Endothelial cell of umbilical vein (primary cell): ENCODE data around the gene KLC1. TPM values are rescaled to one million over a fixed set of nuclear protein-coding genes. Genes with fewer than 3 reads are reported as not detected.

Experiments
- BruUV-seq: library from RNA; stranded (reverse); fragments of 400-500 nt; replicated peaks from 2 replicates; lab custom pipeline; 2021; lab: Mats Ljungman, UMichigan
- CTCF ChIA-PET: fragments of 300-600, 350-600 bp; sonication (Branson Sonifier 250); formaldehyde crosslinking; loops from one replicate; lab custom pipeline; 2021; ENCODE audit warnings: antibody characterized with exemption, inconsistent platforms; lab: Charles Lee
- POLR2A ChIA-PET: fragments of 300-600, 350-600 bp; sonication (Branson Sonifier 250); formaldehyde crosslinking; loops from one replicate; lab custom pipeline; 2021; ENCODE audit warnings: antibody characterized with exemption, inconsistent platforms; lab: Charles Lee
- DNase-seq: peaks from one replicate; pipeline ENCODE4 v3.0.0-alpha.2; 2011; ENCODE audit warnings: low read depth, low spot score
- FAIRE-seq: peaks from 2 replicates; lab custom pipeline; 2011; peaks lifted over from hg19 to GRCh38; lab: Jason Lieb, UNC
- H2AFZ ChIP-seq: 2 replicates; pipeline ENCODE4 v1.6.0; 2012; ENCODE audit warnings: low read depth, low read length, control low read depth, inconsistent platforms
- H3K27ac ChIP-seq: 2 replicates; pipeline ENCODE4 v1.5.1; 2011; ENCODE audit warnings: low read depth, mild to moderate bottlenecking, control low read depth, low read length, moderate library complexity; ENCODE audit not compliant: insufficient read depth
- H3K27me3 ChIP-seq, 2 experiments: 2 replicates each; pipeline versions ENCODE4 v1.6.0 to v1.6.1; 2011; ENCODE audit warnings: low read length in 2 of 2, mixed read lengths in 1 of 2; ENCODE audit not compliant: control insufficient read depth in 2 of 2, insufficient read depth in 2 of 2
- H3K36me3 ChIP-seq, 2 experiments: 2 replicates in 1 of 2; 3 replicates in 1 of 2; pipeline ENCODE4 v1.5.1; 2011; ENCODE audit warnings: low read length in 2 of 2, mild to moderate bottlenecking in 1 of 2, moderate library complexity in 1 of 2; ENCODE audit not compliant: control insufficient read depth in 2 of 2, insufficient read depth in 2 of 2; ENCODE audit errors: extremely low read depth in 1 of 2
- H3K4me1 ChIP-seq: 3 replicates; pipeline ENCODE4 v1.5.1; 2011; ENCODE audit warnings: mild to moderate bottlenecking, low read length; ENCODE audit not compliant: control insufficient read depth, insufficient read depth; ENCODE audit errors: extremely low read depth
- H3K4me2 ChIP-seq: 2 replicates; pipeline ENCODE4 v1.6.1; 2011; ENCODE audit warnings: low read length, control low read depth, mixed read lengths; ENCODE audit not compliant: insufficient read depth
- H3K4me3 ChIP-seq, 3 experiments: fragments of 200-600 bp in 1 of 3; sonication (generic), shearing (Covaris generic) in 1 of 3; replicated peaks in 1 of 3; 2 replicates each; pipeline ENCODE4 v1.5.1; 2011 to 2016; ENCODE audit warnings: control low read depth in 3 of 3, low read length in 3 of 3, mild to moderate bottlenecking in 2 of 3, inconsistent platforms in 1 of 3, low read depth in 1 of 3, moderate library complexity in 1 of 3; ENCODE audit not compliant: insufficient read depth in 1 of 3
- H3K79me2 ChIP-seq: 2 replicates; pipeline ENCODE4 v1.6.0; 2012; ENCODE audit warnings: low read length, inconsistent platforms; ENCODE audit not compliant: control insufficient read depth, insufficient read depth
- H3K9ac ChIP-seq: replicated peaks from 2 replicates; pipeline ENCODE3; 2011; ENCODE audit warnings: low read length, control low read depth; ENCODE audit not compliant: insufficient read depth; ENCODE audit errors: extremely low read depth
- H3K9me1 ChIP-seq: replicated peaks from 3 replicates; pipeline ENCODE4 v1.6.0; 2011; ENCODE audit warnings: mild to moderate bottlenecking, low read length; ENCODE audit not compliant: control insufficient read depth, insufficient read depth; ENCODE audit errors: extremely low read depth
- H3K9me3 ChIP-seq: replicated peaks from 2 replicates; pipeline ENCODE4 v1.5.1; 2012; ENCODE audit warnings: low read length, inconsistent platforms; ENCODE audit not compliant: control insufficient read depth, insufficient read depth
- H4K20me1 ChIP-seq: replicated peaks from 2 replicates; pipeline ENCODE3; 2011; ENCODE audit warnings: mild to moderate bottlenecking, low read length; ENCODE audit not compliant: control insufficient read depth, insufficient read depth; ENCODE audit errors: extremely low read depth
- CTCF ChIP-seq, 2 donors: IDR thresholded peaks; 1 replicate in 1 of 2; 2 replicates in 1 of 2; pipeline ENCODE4 v1.5.1; 2011; ENCODE audit warnings: low read length in 2 of 2, mild to moderate bottlenecking in 2 of 2, moderate library complexity in 2 of 2, control low read depth in 1 of 2, inconsistent platforms in 1 of 2, low read depth in 1 of 2; ENCODE audit not compliant: insufficient read depth in 1 of 2; ENCODE audit errors: extremely low read depth in 1 of 2
- EZH2 ChIP-seq: IDR thresholded peaks from 2 replicates; pipeline ENCODE4 v1.6.1; 2012; ENCODE audit warnings: borderline replicate concordance, low read depth, mild to moderate bottlenecking, moderate library complexity, low read length, inconsistent platforms; ENCODE audit not compliant: severe bottlenecking
- FOS ChIP-seq: IDR thresholded peaks from 2 replicates; pipeline ENCODE4 v1.6.1; 2011; ENCODE audit warnings: mild to moderate bottlenecking, low read length, moderate library complexity, borderline replicate concordance; ENCODE audit not compliant: insufficient read depth
- GATA2 ChIP-seq: IDR thresholded peaks from 2 replicates; pipeline ENCODE4 v1.7.0; 2011; ENCODE audit warnings: low read depth, mild to moderate bottlenecking, moderate library complexity, mixed read lengths, low read length; ENCODE audit not compliant: insufficient read length, insufficient read depth
- JUN ChIP-seq: IDR thresholded peaks from 2 replicates; pipeline ENCODE4 v1.6.1; 2011; ENCODE audit warnings: borderline replicate concordance, low read depth; ENCODE audit not compliant: insufficient read length, insufficient read depth
- MAX ChIP-seq: IDR thresholded peaks from 2 replicates; pipeline ENCODE4 v1.6.1; 2011; ENCODE audit not compliant: insufficient read depth, insufficient read length
- MYC ChIP-seq: IDR thresholded peaks from one replicate; pipeline ENCODE4 v1.6.1; 2011; ENCODE audit warnings: mild to moderate bottlenecking, low read depth, low read length
- POLR2A ChIP-seq: IDR thresholded peaks from 2 replicates; pipeline ENCODE4 v1.6.1; 2012; ENCODE audit warnings: low read depth, mild to moderate bottlenecking, control low read depth, low read length
- POLR2AphosphoS5 ChIP-seq: IDR thresholded peaks from 2 replicates; pipeline ENCODE4 v1.6.1; 2012; ENCODE audit warnings: low read depth, mild to moderate bottlenecking, control low read depth, low read length, moderate library complexity; ENCODE audit not compliant: insufficient read depth
- dilution Hi-C: fragments of 300-500 bp; cut with MboI; formaldehyde crosslinking; loops from one replicate; pipeline ENCODE4 v1.15.0; 2019; ENCODE audit warnings: low sequenced_read_pairs; ENCODE audit not compliant: extremely low pct_ligation_motif_present
- intact Hi-C: fragments of 100-400 bp; cut with micrococcal nuclease; formaldehyde crosslinking; loops from one replicate; pipeline ENCODE4 v1.10.0; 2022
- polyA plus RNA-seq, 4 experiments: library from polyadenylated mRNA; depleted of rRNA in 3 of 4; stranded (reverse) in 3 of 4; unstranded in 1 of 4; fragments of >200 nt; gene quantifications; 2 replicates each; pipeline versions ENCODE4 v1.2.1 to v1.2.3, GENCODE V29; 2011 to 2012; ENCODE audit warnings: missing spikeins in 1 of 4
- total RNA-seq: library from RNA; stranded (reverse); gene quantifications from 2 replicates; pipeline ENCODE4 v1.2.3, GENCODE V29; 2021

The KLC1 gene
- total and polyA plus RNA-seq, 2 donors (not counting 3 experiments of a cell fraction or from before 2014, with no cell fraction given) = 124 to 233 TPM

GRCh38 chr14:103707329-103708263 is 78.6 kb downstream of the KLC1 start:
- no peaks in the 10 kb centered on the region for H3K27me3 ChIP-seq
- H3K79me2 ChIP-seq = no peaks in the 10 kb centered on the region
- H3K9me3 ChIP-seq = no peaks in the 10 kb centered on the region
- H3K4me3 ChIP-seq = no peak overlapping the region
- DNase-seq (no peak), FAIRE-seq (no peak)
- H3K36me3 ChIP-seq = peaks cover 0 to 8% of the 10 kb centered on the region in 2 experiments
- ChIA-PET POLR2A (no interaction called here), CTCF (no interaction called here)
- peaks cover 54% of the 10 kb centered on the region for H3K4me1 ChIP-seq
- TF ChIP-seq GATA2 (no peak), EZH2 (no peak), FOS (no peak), MAX (no peak)
- dilution Hi-C loops = no loop called here
- intact Hi-C loops = no loop called here
- H3K9ac ChIP-seq = no peak overlapping the region
- no peaks in the 10 kb centered on the region for H3K9me1 ChIP-seq
- H2AFZ ChIP-seq = no peak overlapping the region
- H3K4me2 ChIP-seq = no peak overlapping the region
- no TSS peak for BruUV-seq
- no peak overlapping the region for H3K27ac ChIP-seq
- H4K20me1 ChIP-seq = no peaks in the 10 kb centered on the region

- H3K36me3 ChIP-seq = peaks cover 0 to 7% of the 10 kb centered on the region in 2 experiments
- H3K9ac ChIP-seq = no peak overlapping the region
- H3K9me1 ChIP-seq = no peaks in the 10 kb centered on the region
- intact Hi-C loops (no loop called here), dilution Hi-C loops (no loop called here)
- H3K27ac ChIP-seq = no peak overlapping the region
- H3K79me2 ChIP-seq = no peaks in the 10 kb centered on the region
- no peak overlapping the region for H2AFZ ChIP-seq
- no peaks in the 10 kb centered on the region for H3K27me3 ChIP-seq
- DNase-seq (no peak), FAIRE-seq (no peak)
- TF ChIP-seq JUN (no peak), EZH2 (no peak), MAX (no peak), POLR2A (no peak), POLR2AphosphoS5 (no peak), CTCF (IDR thresholded peaks at IDR 0.05; ENCODE audit: extremely low read depth in 1 of 2, insufficient read depth in 1 of 2, low read depth in 1 of 2, low read length in 2 of 2) (no peak), MYC (no peak), FOS (no peak), GATA2 (no peak)
- H3K9me3 ChIP-seq = no peaks in the 10 kb centered on the region
- no peak overlapping the region for H3K4me3 ChIP-seq
- BruUV-seq = no TSS peak
- ChIA-PET CTCF (no interaction called here), POLR2A (no interaction called here)
- peaks cover 43% of the 10 kb centered on the region for H3K4me1 ChIP-seq
- no peak overlapping the region for H3K4me2 ChIP-seq
- H4K20me1 ChIP-seq = no peaks in the 10 kb centered on the region
Observed at GRCh38 chr14:103708750-103709187, 79.8 kb downstream of the KLC1 start.
